Ovary (tissue), 9 donors: ENCODE data around the gene CUEDC2. TPM values are rescaled to one million over a fixed set of nuclear protein-coding genes. Genes with fewer than 3 reads are reported as not detected.

ENCODE experiments used
- DNase-seq, 5 donors: peaks; one replicate each; pipeline ENCODE4 v3.0.0-alpha.2; 2019 to 2020
- H3K27ac ChIP-seq, 2 donors: fragments of 200-600 bp; one replicate each; pipeline versions ENCODE4 v1.5.1 to v1.8.0; 2019 to 2022
- H3K27me3 ChIP-seq: fragments of 200-600 bp; one replicate; pipeline ENCODE4 v1.8.0; 2022
- H3K36me3 ChIP-seq: fragments of 200-600 bp; sonication (generic); one replicate; pipeline ENCODE4 v1.5.1; 2019
- H3K4me1 ChIP-seq: one replicate; pipeline ENCODE4 v1.8.1; 2013; ENCODE audit warnings: mild to moderate bottlenecking, moderate library complexity; ENCODE audit not compliant: insufficient read depth
- H3K4me3 ChIP-seq: fragments of 200-600 bp; sonication (generic); one replicate; pipeline ENCODE4 v1.5.1; 2017
- H3K9me3 ChIP-seq, 2 donors: fragments of 200-600 bp in 1 of 2; sonication (generic) in 1 of 2; one replicate each; pipeline versions ENCODE4 v1.5.1 to v1.8.1; 2013 to 2019; ENCODE audit warnings: mild to moderate bottlenecking in 1 of 2, moderate library complexity in 1 of 2
- CTCF ChIP-seq, 3 donors: fragments of 450-650 bp in 2 of 3; fragments of 200-600 bp in 1 of 3; IDR thresholded peaks; one replicate each; pipeline versions ENCODE4 v1.5.1 to v1.8.0; 2016 to 2022; ENCODE audit warnings: antibody characterized with exemption in 3 of 3, mild to moderate bottlenecking in 1 of 3
- EP300 ChIP-seq: sonication (generic); formaldehyde crosslinking; IDR thresholded peaks from one replicate; pipeline ENCODE4 v1.6.1; 2017; ENCODE audit warnings: antibody characterized with exemption
- POLR2A ChIP-seq: fragments of 450-650 bp; IDR thresholded peaks from one replicate; pipeline ENCODE4 v1.6.1; 2017; ENCODE audit warnings: antibody characterized with exemption, mild to moderate bottlenecking, moderate library complexity
- WGBS, 3 donors: extraction: QIAGEN DNeasy Blood & Tissue Kit in 1 of 3; methylation state at CpG; one replicate each; pipeline versions ENCODE4 v1.1.5 to v1.1.7; 2013 to 2017; 5-methylcytosine and 5-hydroxymethylcytosine counted together
- intact Hi-C, 4 donors: fragments of 100-400 bp; cut with DNase I; formaldehyde crosslinking; loops; one replicate each; pipeline versions ENCODE4 v1.11.0 to v1.15.1; 2022 to 2023
- microRNA counts: library from miRNA; unstranded; fragments of <30 nt; microRNA quantifications from one replicate; lab custom pipeline; 2016
- microRNA-seq, 3 donors: library from miRNA; unstranded; fragments of <30 nt; microRNA quantifications; one replicate each; pipeline versions ENCODE4 to v1.2.0, GENCODE V29; 2019 to 2020
- polyA plus RNA-seq, 2 donors: library from polyadenylated mRNA; stranded (reverse); fragments of 200-250 nt in 1 of 2; fragments of 350-450 nt in 1 of 2; fragmentation: Illumina TruSeq in 1 of 2; extraction: RNeasy Lipid Tissue Mini Kit (QIAGEN cat#74804) in 1 of 2; gene quantifications; one replicate each; pipeline ENCODE4 v1.2.3, GENCODE V29; 2013 to 2014
- small RNA-seq: library from RNA; depleted of rRNA; stranded (forward); fragments of <200 nt; gene quantifications from one replicate; pipeline ENCODE3, GENCODE V24; 2016
- total RNA-seq, 7 donors: library from RNA; depleted of rRNA in 2 of 7; stranded (reverse); fragments of >200 nt in 2 of 7; fragmentation: NEBNext Ultra II Directional in 3 of 7; extraction: Animal tissue kit (Norgen Biotek cat#: 25700) in 3 of 7; gene quantifications; one replicate each; pipeline versions ENCODE4 v1.1.0 to v1.2.4, GENCODE V29; 2016 to 2023
- donor health status: DM: no; HTN: no; CAD: no; lungs with moderate emphysema.
- donor health status: DM: no; HTN: no; CAD: no.
- donor health status: Bipolar disorder and iron deficiency.
- donor health status: DM: yes; HTN: yes; CAD: no.
- donor health status: DM: no; HTN: no; CAD: no.
- donor health status: DM: yes; HTN: yes; CAD: no.

Gene CUEDC2
- total and polyA plus RNA-seq, 9 donors, result 34.7 to 76.5 (median 61.7) TPM

GRCh38 chr10:102376901-102377300 is 55.5 kb downstream of the CUEDC2 start:
- no peak overlapping the region for H3K27ac ChIP-seq
- intact Hi-C loops, result no loop called here
- no peak for DNase-seq
- 90 to 91% (median 91%) methylated on average over 12 of the region's 12 CpGs for WGBS, 3 donors
- no peaks in the 10 kb centered on the region for H3K4me1 ChIP-seq
- no peak overlapping the region for H3K4me3 ChIP-seq
- no peaks in the 10 kb centered on the region for H3K36me3 ChIP-seq
- TF ChIP-seq POLR2A (no peak), CTCF (IDR thresholded peaks at IDR 0.05) (no peak), EP300 (no peak)
- no peaks in the 10 kb centered on the region for H3K27me3 ChIP-seq
- H3K9me3 ChIP-seq, result no peaks in the 10 kb centered on the region

- no peak for DNase-seq
- Histone ChIP-seq H3K27ac (no peak overlapping the region), H3K9me3 (no peaks in the 10 kb centered on the region), H3K4me1 (no peaks in the 10 kb centered on the region), H3K27me3 (no peaks in the 10 kb centered on the region), H3K36me3 (no peaks in the 10 kb centered on the region), H3K4me3 (no peak overlapping the region)
- 68 to 88% (median 83%) methylated on average over 2 of the region's 2 CpGs for WGBS, 3 donors
- intact Hi-C loops, result no loop called here
- TF ChIP-seq EP300 (no peak), CTCF (IDR thresholded peaks at IDR 0.05) (no peak), POLR2A (no peak)
Measured at GRCh38 chr10:102375867-102376266, 56.5 kb downstream of the CUEDC2 start.

GRCh38 chr10:102375250-102375649 is 57.1 kb downstream of the CUEDC2 start:
- TF ChIP-seq EP300 (no peak), CTCF (IDR thresholded peaks at IDR 0.05) (no peak), POLR2A (no peak)
- H3K27ac ChIP-seq, result no peak overlapping the region
- no peaks in the 10 kb centered on the region for H3K36me3 ChIP-seq
- intact Hi-C loops, result no loop called here
- no peaks in the 10 kb centered on the region for H3K27me3 ChIP-seq
- DNase-seq, result no peak
- WGBS, 3 donors, result 84 to 88% (median 87%) methylated on average over 7 of the region's 7 CpGs
- no peak overlapping the region for H3K4me3 ChIP-seq
- H3K9me3 ChIP-seq, result no peaks in the 10 kb centered on the region
- no peaks in the 10 kb centered on the region for H3K4me1 ChIP-seq

MicroRNAs encoded within 50 kb of the gene (microRNA counts, 767-probe panel; counts per million panel counts)
- 530 counts per million, percentile 78 among the panel's probes with 10 or more counts for microRNA hsa-miR-146b-3p (lab: Ali Mortazavi, UCI)
- 530 counts per million, percentile 78 among the panel's probes with 10 or more counts for microRNA hsa-miR-146b-5p (lab: Ali Mortazavi, UCI)

Small RNAs within 50 kb of the gene (microRNA-seq; reads per million reads assigned to microRNA genes)
- gene MIR146B, result 649 to 2,360 (median 1,448) reads per million in 3 donors

Small RNAs within 50 kb of the gene (small RNA-seq; reads per million reads assigned to genes)
- gene MIR146B, result 1,963 reads per million, percentile 98 among the genes with 10 or more reads in this experiment

Other genes with a start within 250 kb of the CUEDC2 start
- gene ELOVL3, start 206.3 kb downstream of the CUEDC2 start, total RNA-seq, result not detected
- 1 to 10 TPM in 1 of 2 donors, under 1 TPM in 1; 0.08 to 1.0 TPM for gene ELOVL3, start 206.3 kb downstream of the CUEDC2 start, polyA plus RNA-seq
- not detected for gene PITX3, start 191.1 kb downstream of the CUEDC2 start, total RNA-seq
- not detected for gene PITX3, start 191.1 kb downstream of the CUEDC2 start, polyA plus RNA-seq
- gene GBF1, start 187.0 kb downstream of the CUEDC2 start, total RNA-seq, result 10 to 100 TPM; 14.1 to 43.2 (median 34.4) TPM
- gene GBF1, start 187.0 kb downstream of the CUEDC2 start, polyA plus RNA-seq, result 10 to 100 TPM; 13.2 to 34.6 TPM
- 10 to 100 TPM; 18.5 to 42.6 (median 35.9) TPM for gene NFKB2, start 36.9 kb downstream of the CUEDC2 start, total RNA-seq
- gene NFKB2, start 36.9 kb downstream of the CUEDC2 start, polyA plus RNA-seq, result 10 to 100 TPM; 16.3 to 20.5 TPM
- gene PSD, start 13.8 kb downstream of the CUEDC2 start, total RNA-seq, result 10 to 100 TPM in 6 of 7 donors, 1 to 10 TPM in 1; 4.4 to 34.7 (median 24.5) TPM
- gene PSD, start 13.8 kb downstream of the CUEDC2 start, polyA plus RNA-seq, result 10 to 100 TPM in 1 of 2 donors, 1 to 10 TPM in 1; 4.6 to 12.4 TPM
- gene FBXL15, start 11.7 kb downstream of the CUEDC2 start, total RNA-seq, result 10 to 100 TPM; 13.5 to 31.1 (median 19.3) TPM
- 10 to 100 TPM in 1 of 2 donors, under 1 TPM in 1; 0.25 to 17.9 TPM for gene FBXL15, start 11.7 kb downstream of the CUEDC2 start, polyA plus RNA-seq
- gene C10orf95, start 19.0 kb upstream of the CUEDC2 start, total RNA-seq, result 10 to 100 TPM in 1 of 7 donors, 1 to 10 TPM in 1, under 1 TPM in 3, not detected in 2; 0.37 to 22.3 (median 0.60) TPM
- gene C10orf95, start 19.0 kb upstream of the CUEDC2 start, polyA plus RNA-seq, result under 1 TPM in 1 of 2 donors, not detected in 1; 0.11 TPM
- gene ACTR1A, start 70.1 kb upstream of the CUEDC2 start, total RNA-seq, result 10 to 100 TPM; 38.0 to 82.3 (median 60.1) TPM
- gene ACTR1A, start 70.1 kb upstream of the CUEDC2 start, polyA plus RNA-seq, result 10 to 100 TPM; 45.3 to 83.6 TPM
- 10 to 100 TPM in 5 of 7 donors, 1 to 10 TPM in 2; 4.6 to 19.1 (median 16.1) TPM for gene SUFU, start 71.4 kb upstream of the CUEDC2 start, total RNA-seq
- 10 to 100 TPM in 1 of 2 donors, 1 to 10 TPM in 1; 6.8 to 14.2 TPM for gene SUFU, start 71.4 kb upstream of the CUEDC2 start, polyA plus RNA-seq
- gene TRIM8, start 211.9 kb upstream of the CUEDC2 start, total RNA-seq, result 100 to 1,000 TPM in 2 of 7 donors, 10 to 100 TPM in 5; 48.5 to 120 (median 91.7) TPM
- gene TRIM8, start 211.9 kb upstream of the CUEDC2 start, polyA plus RNA-seq, result 10 to 100 TPM; 74.7 to 84.3 TPM